Ovary (tissue), 9 donors: ENCODE data around the gene CARD6. TPM values are rescaled to one million over a fixed set of nuclear protein-coding genes. Genes with fewer than 3 reads are reported as not detected.
"Not testable (repeated sequence)": the region's sequence is repeated elsewhere in the genome, so short reads cannot be mapped to it uniquely, and the experiment has no call there.

Experiments used
- DNase-seq, 5 donors: peaks; one replicate each; pipeline ENCODE4 v3.0.0-alpha.2; 2019 to 2020
- H3K27ac ChIP-seq, 2 donors: fragments of 200-600 bp; one replicate each; pipeline versions ENCODE4 v1.5.1 to v1.8.0; 2019 to 2022
- H3K27me3 ChIP-seq: fragments of 200-600 bp; one replicate; pipeline ENCODE4 v1.8.0; 2022
- H3K36me3 ChIP-seq: fragments of 200-600 bp; sonication (generic); one replicate; pipeline ENCODE4 v1.5.1; 2019
- H3K4me1 ChIP-seq: one replicate; pipeline ENCODE4 v1.8.1; 2013; ENCODE audit warnings: mild to moderate bottlenecking, moderate library complexity; ENCODE audit not compliant: insufficient read depth
- H3K4me3 ChIP-seq: fragments of 200-600 bp; sonication (generic); one replicate; pipeline ENCODE4 v1.5.1; 2017
- H3K9me3 ChIP-seq, 2 donors: fragments of 200-600 bp in 1 of 2; sonication (generic) in 1 of 2; one replicate each; pipeline versions ENCODE4 v1.5.1 to v1.8.1; 2013 to 2019; ENCODE audit warnings: mild to moderate bottlenecking in 1 of 2, moderate library complexity in 1 of 2
- EP300 ChIP-seq: sonication (generic); formaldehyde crosslinking; IDR thresholded peaks from one replicate; pipeline ENCODE4 v1.6.1; 2017; ENCODE audit warnings: antibody characterized with exemption
- POLR2A ChIP-seq: fragments of 450-650 bp; IDR thresholded peaks from one replicate; pipeline ENCODE4 v1.6.1; 2017; ENCODE audit warnings: antibody characterized with exemption, mild to moderate bottlenecking, moderate library complexity
- WGBS, 3 donors: extraction: QIAGEN DNeasy Blood & Tissue Kit in 1 of 3; methylation state at CpG; one replicate each; pipeline versions ENCODE4 v1.1.5 to v1.1.7; 2013 to 2017; 5-methylcytosine and 5-hydroxymethylcytosine counted together
- intact Hi-C, 4 donors: fragments of 100-400 bp; cut with DNase I; formaldehyde crosslinking; loops; one replicate each; pipeline versions ENCODE4 v1.11.0 to v1.15.1; 2022 to 2023
- polyA plus RNA-seq, 2 donors: library from polyadenylated mRNA; stranded (reverse); fragments of 200-250 nt in 1 of 2; fragments of 350-450 nt in 1 of 2; fragmentation: Illumina TruSeq in 1 of 2; extraction: RNeasy Lipid Tissue Mini Kit (QIAGEN cat#74804) in 1 of 2; gene quantifications; one replicate each; pipeline ENCODE4 v1.2.3, GENCODE V29; 2013 to 2014
- total RNA-seq, 7 donors: library from RNA; depleted of rRNA in 2 of 7; stranded (reverse); fragments of >200 nt in 2 of 7; fragmentation: NEBNext Ultra II Directional in 3 of 7; extraction: Animal tissue kit (Norgen Biotek cat#: 25700) in 3 of 7; gene quantifications; one replicate each; pipeline versions ENCODE4 v1.1.0 to v1.2.4, GENCODE V29; 2016 to 2023
- TF ChIP-seq, protein P1 (sequence below), 3 donors: fragments of 450-650 bp in 2 of 3; fragments of 200-600 bp in 1 of 3; IDR thresholded peaks; one replicate each; pipeline versions ENCODE4 v1.5.1 to v1.8.0; 2016 to 2022; ENCODE audit warnings: antibody characterized with exemption in 3 of 3, mild to moderate bottlenecking in 1 of 3
- donor health status: DM: no; HTN: no; CAD: no; lungs with moderate emphysema.
- donor health status: DM: no; HTN: no; CAD: no.
- donor health status: Bipolar disorder and iron deficiency.
- donor health status: DM: yes; HTN: yes; CAD: no.
- donor health status: DM: no; HTN: no; CAD: no.
- donor health status: DM: yes; HTN: yes; CAD: no.

Gene CARD6
- total and polyA plus RNA-seq, 9 donors, result 2.0 to 9.4 (median 5.2) TPM

DNA sequence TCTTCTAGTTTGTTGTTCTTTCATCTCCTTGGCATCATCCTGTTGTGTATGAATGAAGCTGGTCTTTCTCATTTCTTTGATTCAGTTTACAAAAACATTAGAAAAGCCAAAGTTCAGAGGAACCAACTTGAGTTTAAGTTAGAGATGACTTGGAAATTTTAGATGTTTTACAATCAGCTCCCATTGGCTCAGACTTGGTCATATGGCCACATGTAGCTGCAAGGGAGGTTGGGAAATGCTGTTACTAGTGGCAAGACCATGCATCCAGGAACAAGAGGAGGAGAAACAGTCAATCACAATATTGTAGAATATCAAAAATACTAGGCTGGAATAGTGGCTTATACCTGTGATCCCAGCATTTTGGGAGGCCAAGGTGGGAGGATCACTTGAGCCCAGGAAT lies 19.5 kb downstream of the CARD6 start:
- intact Hi-C loops, result no loop called here
- H3K36me3 ChIP-seq, result no peaks in the 10 kb centered on the region
- no peak for TF ChIP-seq POLR2A
- TF ChIP-seq EP300, result no peak
- TF ChIP-seq, protein P1, sequence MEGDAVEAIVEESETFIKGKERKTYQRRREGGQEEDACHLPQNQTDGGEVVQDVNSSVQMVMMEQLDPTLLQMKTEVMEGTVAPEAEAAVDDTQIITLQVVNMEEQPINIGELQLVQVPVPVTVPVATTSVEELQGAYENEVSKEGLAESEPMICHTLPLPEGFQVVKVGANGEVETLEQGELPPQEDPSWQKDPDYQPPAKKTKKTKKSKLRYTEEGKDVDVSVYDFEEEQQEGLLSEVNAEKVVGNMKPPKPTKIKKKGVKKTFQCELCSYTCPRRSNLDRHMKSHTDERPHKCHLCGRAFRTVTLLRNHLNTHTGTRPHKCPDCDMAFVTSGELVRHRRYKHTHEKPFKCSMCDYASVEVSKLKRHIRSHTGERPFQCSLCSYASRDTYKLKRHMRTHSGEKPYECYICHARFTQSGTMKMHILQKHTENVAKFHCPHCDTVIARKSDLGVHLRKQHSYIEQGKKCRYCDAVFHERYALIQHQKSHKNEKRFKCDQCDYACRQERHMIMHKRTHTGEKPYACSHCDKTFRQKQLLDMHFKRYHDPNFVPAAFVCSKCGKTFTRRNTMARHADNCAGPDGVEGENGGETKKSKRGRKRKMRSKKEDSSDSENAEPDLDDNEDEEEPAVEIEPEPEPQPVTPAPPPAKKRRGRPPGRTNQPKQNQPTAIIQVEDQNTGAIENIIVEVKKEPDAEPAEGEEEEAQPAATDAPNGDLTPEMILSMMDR (IDR thresholded peaks at IDR 0.05), result no peak
- no peaks in the 10 kb centered on the region for H3K9me3 ChIP-seq
- H3K4me1 ChIP-seq, result no peaks in the 10 kb centered on the region
- DNase-seq, result no peak
- H3K4me3 ChIP-seq, result no peak overlapping the region
- no peak overlapping the region for H3K27ac ChIP-seq
- no peaks in the 10 kb centered on the region for H3K27me3 ChIP-seq

DNA sequence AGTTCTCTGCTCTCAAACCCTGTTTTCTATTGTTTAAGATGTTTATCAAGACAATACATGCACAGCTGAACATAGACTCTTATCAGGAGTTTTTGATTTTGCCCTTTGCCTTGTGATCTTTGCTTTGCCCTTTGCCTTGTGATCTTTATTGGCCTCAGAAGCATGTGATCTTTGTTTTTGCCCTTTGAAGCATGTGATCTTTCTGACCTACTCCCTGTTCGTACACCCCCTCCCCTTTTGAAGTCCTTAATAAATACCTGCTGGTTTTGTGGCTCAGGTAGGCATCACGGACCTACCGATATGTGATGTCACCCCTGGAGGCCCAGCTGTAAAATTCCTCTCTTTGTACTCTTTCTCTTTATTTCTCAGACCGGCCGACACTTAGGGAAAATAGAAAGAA lies 23.8 kb downstream of the CARD6 start:
- H3K4me3 ChIP-seq, H3K9me3 ChIP-seq, H3K27me3 ChIP-seq, H3K4me1 ChIP-seq, DNase-seq, H3K36me3 ChIP-seq, intact Hi-C loops, H3K27ac ChIP-seq: not testable (repeated sequence)
- WGBS, 3 donors, result 92 to 93% (median 92%) methylated on average over 5 of the region's 5 CpGs

DNA sequence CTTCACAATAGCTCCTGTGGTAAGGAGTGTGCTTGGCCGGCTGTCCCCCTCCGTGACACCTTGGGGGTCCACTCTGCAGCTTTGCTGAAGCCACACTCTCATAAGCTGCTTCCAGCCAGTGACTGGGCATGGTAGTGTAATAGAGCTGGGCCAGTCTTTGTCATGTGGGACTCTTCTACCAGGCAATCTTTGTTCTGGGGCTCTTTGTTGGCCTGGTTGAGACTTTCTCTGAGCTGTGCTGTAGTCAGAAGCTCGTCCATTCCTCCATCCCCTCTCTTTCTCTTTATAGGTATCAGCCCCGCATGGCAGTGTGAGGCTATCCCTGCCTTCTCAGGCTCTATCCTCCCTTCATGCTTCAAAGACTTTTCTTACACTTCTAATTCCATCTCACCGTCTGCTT lies 25.7 kb downstream of the CARD6 start:
- WGBS, 3 donors, result 75 to 82% (median 77%) methylated on average over 5 of the region's 5 CpGs
- Histone ChIP-seq H3K36me3 (no peaks in the 10 kb centered on the region), H3K27ac (no peak overlapping the region), H3K4me1 (no peaks in the 10 kb centered on the region), H3K27me3 (no peaks in the 10 kb centered on the region), H3K9me3 (no peaks in the 10 kb centered on the region), H3K4me3 (no peak overlapping the region)
- no peak for DNase-seq
- TF ChIP-seq POLR2A, result no peak
- no peak for TF ChIP-seq EP300
- TF ChIP-seq, protein P1 (IDR thresholded peaks at IDR 0.05), result no peak
- intact Hi-C loops, result no loop called here

DNA sequence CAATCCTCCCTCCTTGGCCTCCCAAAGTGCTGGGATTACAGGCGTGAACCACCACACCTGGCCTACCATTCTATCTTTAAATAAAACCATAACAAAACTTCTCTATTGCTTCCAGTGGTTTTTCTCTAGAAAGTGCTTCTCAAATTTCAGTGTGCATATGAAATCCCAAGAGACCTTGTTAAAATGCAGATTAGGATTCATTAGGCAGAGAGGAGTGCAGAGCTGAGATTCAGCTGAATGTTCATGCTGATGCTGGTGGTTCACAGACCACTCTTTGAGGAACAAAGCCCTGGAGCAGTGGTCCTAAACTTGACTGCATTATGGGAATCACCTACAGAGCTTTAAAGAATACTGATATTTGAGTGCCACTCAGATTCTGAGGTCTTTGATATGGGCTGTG lies 28.2 kb downstream of the CARD6 start:
- Histone ChIP-seq H3K27ac (no peak overlapping the region), H3K27me3 (no peaks in the 10 kb centered on the region), H3K9me3 (no peaks in the 10 kb centered on the region), H3K4me3 (no peak overlapping the region), H3K4me1 (no peaks in the 10 kb centered on the region), H3K36me3 (no peaks in the 10 kb centered on the region)
- TF ChIP-seq EP300 (no peak), POLR2A (no peak)
- TF ChIP-seq, protein P1 (IDR thresholded peaks at IDR 0.05), result no peak
- intact Hi-C loops, result no loop called here
- no peak for DNase-seq
- 78 to 81% (median 80%) methylated on average over 1 of the region's 1 CpG for WGBS, 3 donors

DNA sequence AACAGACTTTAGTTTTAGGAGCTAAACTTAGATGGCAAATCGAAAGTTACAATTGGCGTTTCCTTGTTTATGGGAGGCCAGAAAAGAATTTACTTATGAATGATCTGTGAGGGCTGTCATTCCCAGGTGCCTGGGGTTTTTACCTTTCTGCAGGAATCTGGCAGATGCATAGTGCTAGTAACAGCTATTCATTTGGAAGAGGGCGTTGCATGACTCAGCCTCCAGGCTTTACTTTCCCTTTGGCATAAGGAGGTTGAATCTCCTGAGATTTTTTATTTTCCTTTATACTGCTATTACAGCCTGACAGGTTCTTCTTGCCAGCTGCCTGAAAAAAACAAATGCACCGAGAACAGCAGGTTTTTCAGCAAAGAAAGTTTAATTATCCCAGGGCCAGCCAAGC lies 30.0 kb downstream of the CARD6 start:
- TF ChIP-seq, protein P1 (IDR thresholded peaks at IDR 0.05), result no peak
- TF ChIP-seq EP300 (no peak), POLR2A (no peak)
- no peaks in the 10 kb centered on the region for H3K9me3 ChIP-seq
- no peak for DNase-seq

DNA sequence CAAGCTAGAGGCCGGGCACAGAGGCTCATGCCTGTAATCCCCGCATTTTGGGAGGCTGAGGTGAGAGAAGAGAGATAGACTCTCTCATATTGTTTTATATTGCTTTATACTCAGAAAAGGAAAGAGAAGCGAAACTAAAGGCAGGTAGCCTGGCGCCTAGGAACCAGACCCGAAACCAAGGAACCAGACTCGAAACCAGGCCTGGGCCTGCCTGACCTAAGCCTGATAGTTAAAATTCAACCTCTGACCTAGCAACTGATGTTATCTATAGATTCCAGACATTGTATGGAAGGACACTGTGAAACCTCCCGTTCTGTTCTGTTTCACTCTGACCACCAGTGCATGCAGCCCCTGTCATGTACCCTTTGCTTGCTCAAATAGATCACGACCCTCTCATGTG lies 31.1 kb downstream of the CARD6 start:
- WGBS, 3 donors, result 92 to 94% (median 94%) methylated on average over 8 of the region's 8 CpGs
- not testable (repeated sequence) for H3K4me3 ChIP-seq, H3K27ac ChIP-seq, H3K36me3 ChIP-seq, DNase-seq, H3K27me3 ChIP-seq, H3K9me3 ChIP-seq, H3K4me1 ChIP-seq
- intact Hi-C loops, result loop anchor here in 1 of 4 donors (10.0 kb wide), 1 partner anchor 117 kb away; the partner anchor contains the start of gene TTC33

More for the DNA sequence above, 30.0 kb downstream of the CARD6 start:
- 63 to 72% (median 69%) methylated on average over 4 of the region's 4 CpGs for WGBS, 3 donors
- Histone ChIP-seq H3K4me3 (no peak overlapping the region), H3K27me3 (no peaks in the 10 kb centered on the region), H3K4me1 (no peaks in the 10 kb centered on the region), H3K27ac (no peak overlapping the region), H3K36me3 (no peaks in the 10 kb centered on the region)
- intact Hi-C loops, result loop anchor here in 1 of 4 donors (10.0 kb wide), 1 partner anchor 116 kb away; the partner anchor contains the start of gene TTC33
